HEK293 (cell line): ENCODE data around the gene SF3B3.

Experiments used
- BCL11A ChIP-seq: fragments of 450-650 bp; formaldehyde crosslinking; IDR thresholded peaks from 2 replicates; pipeline ENCODE4 v1.5.1; 2016; ENCODE audit warnings: low read depth, missing biosample characterization, missing genetic modification characterization
- GFI1B ChIP-seq: fragments of 450-650 bp; formaldehyde crosslinking; IDR thresholded peaks from 2 replicates; pipeline ENCODE4 v1.5.1; 2016; ENCODE audit warnings: missing biosample characterization, missing genetic modification characterization
- KLF9 ChIP-seq: fragments of 450-650 bp; formaldehyde crosslinking; IDR thresholded peaks from 2 replicates; pipeline ENCODE4 v1.5.1; 2016; ENCODE audit warnings: missing biosample characterization, missing genetic modification characterization, low read depth
- MEIS1 ChIP-seq: sonication (generic); formaldehyde crosslinking; IDR thresholded peaks from 2 replicates; pipeline ENCODE4 v1.8.1; 2022; ENCODE audit warnings: missing genetic modification reagents, mild to moderate bottlenecking, borderline replicate concordance
- MYNN ChIP-seq: fragments of 450-650 bp; formaldehyde crosslinking; IDR thresholded peaks from 2 replicates; pipeline ENCODE4 v1.5.1; 2016; ENCODE audit warnings: missing biosample characterization, missing genetic modification characterization, borderline replicate concordance
- OSR2 ChIP-seq: fragments of 450-650 bp; formaldehyde crosslinking; IDR thresholded peaks from 2 replicates; pipeline ENCODE4 v1.5.1; 2016; ENCODE audit warnings: missing biosample characterization, missing genetic modification characterization
- PBX3 ChIP-seq: sonication (generic); formaldehyde crosslinking; IDR thresholded peaks from 2 replicates; pipeline ENCODE4 v1.8.1; 2022; ENCODE audit warnings: mild to moderate bottlenecking, moderate library complexity, missing genetic modification reagents
- SP7 ChIP-seq: fragments of 450-650 bp; formaldehyde crosslinking; IDR thresholded peaks from 2 replicates; pipeline ENCODE4 v1.5.1; 2016; ENCODE audit warnings: missing biosample characterization, missing genetic modification characterization
- WT1 ChIP-seq: fragments of 450-650 bp; formaldehyde crosslinking; IDR thresholded peaks from 2 replicates; pipeline ENCODE4 v1.5.1; 2016; ENCODE audit warnings: missing biosample characterization, missing genetic modification characterization
- ZBTB48 ChIP-seq: fragments of 450-650 bp; formaldehyde crosslinking; IDR thresholded peaks from 2 replicates; pipeline ENCODE4 v1.5.1; 2016; ENCODE audit warnings: missing biosample characterization, missing genetic modification characterization
- ZFP3 ChIP-seq: fragments of 450-650 bp; formaldehyde crosslinking; IDR thresholded peaks from 2 replicates; pipeline ENCODE4 v1.5.1; 2016; ENCODE audit warnings: low read depth, missing biosample characterization, missing genetic modification characterization
- ZFP41 ChIP-seq: fragments of 450-650 bp; formaldehyde crosslinking; IDR thresholded peaks from 2 replicates; pipeline ENCODE4 v1.5.1; 2016; ENCODE audit warnings: missing biosample characterization, missing genetic modification characterization, borderline replicate concordance
- ZIC2 ChIP-seq: fragments of 450-650 bp; formaldehyde crosslinking; IDR thresholded peaks from 2 replicates; pipeline ENCODE4 v1.5.1; 2016; ENCODE audit warnings: missing biosample characterization, missing genetic modification characterization
- ZNF132 ChIP-seq: fragments of 450-650 bp; formaldehyde crosslinking; IDR thresholded peaks from 2 replicates; pipeline ENCODE4 v1.5.1; 2017; ENCODE audit warnings: missing biosample characterization, missing genetic modification characterization, borderline replicate concordance
- ZNF146 ChIP-seq: fragments of 450-650 bp; formaldehyde crosslinking; IDR thresholded peaks from 2 replicates; pipeline ENCODE4 v1.5.1; 2016; ENCODE audit warnings: missing biosample characterization, missing genetic modification characterization
- ZNF223 ChIP-seq: fragments of 450-650 bp; formaldehyde crosslinking; IDR thresholded peaks from 2 replicates; pipeline ENCODE4 v1.5.1; 2016; ENCODE audit warnings: missing biosample characterization, missing genetic modification characterization
- ZNF24 ChIP-seq: fragments of 450-650 bp; formaldehyde crosslinking; IDR thresholded peaks from 2 replicates; pipeline ENCODE4 v1.5.1; 2016; ENCODE audit warnings: missing biosample characterization, missing genetic modification characterization
- ZNF416 ChIP-seq: fragments of 450-650 bp; formaldehyde crosslinking; IDR thresholded peaks from 2 replicates; pipeline ENCODE4 v1.5.1; 2016; ENCODE audit warnings: missing biosample characterization, missing genetic modification characterization
- ZNF501 ChIP-seq: fragments of 450-650 bp; formaldehyde crosslinking; IDR thresholded peaks from 2 replicates; pipeline ENCODE4 v1.5.1; 2016; ENCODE audit warnings: missing biosample characterization, missing genetic modification characterization
- ZNF521 ChIP-seq: fragments of 450-650 bp; formaldehyde crosslinking; IDR thresholded peaks from 2 replicates; pipeline ENCODE4 v1.5.1; 2017; ENCODE audit warnings: missing biosample characterization, mild to moderate bottlenecking, missing genetic modification characterization
- ZNF623 ChIP-seq: fragments of 450-650 bp; formaldehyde crosslinking; IDR thresholded peaks from 2 replicates; pipeline ENCODE4 v1.5.1; 2016; ENCODE audit warnings: missing biosample characterization, missing genetic modification characterization
- ZNF654 ChIP-seq: fragments of 450-650 bp; formaldehyde crosslinking; IDR thresholded peaks from 2 replicates; pipeline ENCODE4 v1.5.1; 2016; ENCODE audit warnings: low read depth, missing biosample characterization, missing genetic modification characterization
- ZNF664 ChIP-seq: fragments of 450-650 bp; formaldehyde crosslinking; IDR thresholded peaks from 2 replicates; pipeline ENCODE4 v1.5.1; 2016; ENCODE audit warnings: missing biosample characterization, missing genetic modification characterization
- ZNF776 ChIP-seq: fragments of 450-650 bp; formaldehyde crosslinking; IDR thresholded peaks from 2 replicates; pipeline ENCODE4 v1.5.0; 2017; ENCODE audit warnings: missing biosample characterization, missing genetic modification characterization, borderline replicate concordance
- ZNF837 ChIP-seq: fragments of 450-650 bp; formaldehyde crosslinking; IDR thresholded peaks from 2 replicates; pipeline ENCODE4 v1.5.1; 2016; ENCODE audit warnings: missing biosample characterization, missing genetic modification characterization
- ZSCAN23 ChIP-seq: fragments of 450-650 bp; formaldehyde crosslinking; IDR thresholded peaks from 2 replicates; pipeline ENCODE4 v1.5.1; 2016; ENCODE audit warnings: missing biosample characterization, missing genetic modification characterization
- TF ChIP-seq, protein P1 (sequence below): fragments of 450-650 bp; formaldehyde crosslinking; IDR thresholded peaks from 2 replicates; pipeline ENCODE4 v1.5.1; 2017; ENCODE audit warnings: missing biosample characterization, missing genetic modification characterization
- TF ChIP-seq, protein P2 (sequence below): fragments of 450-650 bp; formaldehyde crosslinking; IDR thresholded peaks from 2 replicates; pipeline ENCODE4 v1.5.1; 2016; ENCODE audit warnings: missing biosample characterization, missing genetic modification characterization, low read depth
- TF ChIP-seq, protein P3 (sequence below): fragments of 450-650 bp; formaldehyde crosslinking; IDR thresholded peaks from 2 replicates; pipeline ENCODE4 v1.5.1; 2016; ENCODE audit warnings: missing biosample characterization, missing genetic modification characterization

Gene SF3B3

DNA sequence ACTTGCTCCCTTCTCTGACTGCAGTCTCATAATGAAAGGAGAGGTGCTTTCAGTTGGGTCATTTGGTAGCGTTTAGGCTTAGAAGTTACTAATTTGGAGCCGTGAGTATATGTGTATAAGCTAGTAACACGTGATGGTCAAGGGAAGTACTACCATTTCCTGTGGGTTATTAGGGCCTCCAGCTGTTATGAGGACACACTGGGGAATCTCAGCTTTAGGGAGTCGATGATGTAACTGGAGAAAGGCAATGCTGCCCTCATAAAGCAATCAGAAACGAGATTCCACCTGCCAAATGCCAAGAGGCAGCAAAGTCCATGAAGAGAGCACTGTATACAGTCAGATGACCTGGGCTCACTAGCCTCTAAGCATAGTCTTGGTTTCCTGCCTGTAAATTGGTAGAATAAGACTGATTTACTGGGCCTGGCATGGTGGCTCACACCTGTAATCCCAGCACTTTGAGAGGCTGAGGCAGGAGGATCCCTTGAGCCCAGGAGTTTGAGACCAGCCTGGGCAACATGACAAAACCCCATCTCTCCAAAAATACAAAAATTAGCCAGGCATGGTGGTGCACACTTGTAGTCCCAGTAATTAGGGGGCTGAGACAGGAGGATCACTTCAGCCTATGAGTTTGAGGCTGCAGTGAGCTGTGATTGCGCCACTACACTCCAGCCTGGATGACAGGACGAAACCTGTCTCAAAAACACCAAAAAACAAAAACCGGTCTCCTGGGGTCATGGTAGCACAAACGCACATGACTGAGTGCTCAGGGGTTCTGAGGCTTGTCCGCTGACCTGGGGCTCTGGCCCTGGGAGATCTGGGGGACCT, 53.0 kb downstream of the SF3B3 start (continued):
- TF ChIP-seq ZFP41 (tag by site-specific recombination), result no peak
- TF ChIP-seq ZNF664 (tag by site-specific recombination), result no peak
- TF ChIP-seq BCL11A, result peak; percentile 71; the same call in 1 of the 2 replicates
- TF ChIP-seq ZNF521, result no peak
- TF ChIP-seq KLF9 (tag by site-specific recombination), result peak; percentile 26; the same call in 1 of the 2 replicates
- TF ChIP-seq ZNF623 (tag by site-specific recombination), result 0 out of 2 replicates have a peak, but pooled peaks have one; percentile 7
- TF ChIP-seq ZSCAN23, result peak; percentile 41; the same call in 1 of the 2 replicates
- no peak for TF ChIP-seq ZNF223 (tag by site-specific recombination)
- peak; percentile 39; the same call in 1 of the 2 replicates for TF ChIP-seq ZNF146
- TF ChIP-seq MYNN, result no peak
- no peak for TF ChIP-seq PBX3 (CRISPR knock-in tag)
- TF ChIP-seq ZNF24 (tag by site-specific recombination), result peak; percentile 56; the same call in 1 of the 2 replicates
- no peak for TF ChIP-seq ZFP3 (tag by site-specific recombination)
- TF ChIP-seq, protein P1, sequence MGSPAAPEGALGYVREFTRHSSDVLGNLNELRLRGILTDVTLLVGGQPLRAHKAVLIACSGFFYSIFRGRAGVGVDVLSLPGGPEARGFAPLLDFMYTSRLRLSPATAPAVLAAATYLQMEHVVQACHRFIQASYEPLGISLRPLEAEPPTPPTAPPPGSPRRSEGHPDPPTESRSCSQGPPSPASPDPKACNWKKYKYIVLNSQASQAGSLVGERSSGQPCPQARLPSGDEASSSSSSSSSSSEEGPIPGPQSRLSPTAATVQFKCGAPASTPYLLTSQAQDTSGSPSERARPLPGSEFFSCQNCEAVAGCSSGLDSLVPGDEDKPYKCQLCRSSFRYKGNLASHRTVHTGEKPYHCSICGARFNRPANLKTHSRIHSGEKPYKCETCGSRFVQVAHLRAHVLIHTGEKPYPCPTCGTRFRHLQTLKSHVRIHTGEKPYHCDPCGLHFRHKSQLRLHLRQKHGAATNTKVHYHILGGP (tag by site-specific recombination), result no peak
- TF ChIP-seq SP7 (tag by site-specific recombination), result peak; percentile 67
- peak; percentile 45; the same call in 1 of the 2 replicates for TF ChIP-seq ZIC2 (tag by site-specific recombination)
- TF ChIP-seq MEIS1, result no peak
- no peak for TF ChIP-seq ZNF501 (tag by site-specific recombination)
- TF ChIP-seq ZNF132 (tag by site-specific recombination), result no peak
- TF ChIP-seq GFI1B (tag by site-specific recombination), result peak; percentile 90
- no peak for TF ChIP-seq ZNF654 (tag by site-specific recombination)
- TF ChIP-seq ZBTB48 (tag by site-specific recombination), result peak; percentile 89
- TF ChIP-seq OSR2, result peak; percentile 66
- no peak for TF ChIP-seq ZNF416 (tag by site-specific recombination)
- TF ChIP-seq ZNF837 (tag by site-specific recombination), result no peak
- TF ChIP-seq, protein P2, sequence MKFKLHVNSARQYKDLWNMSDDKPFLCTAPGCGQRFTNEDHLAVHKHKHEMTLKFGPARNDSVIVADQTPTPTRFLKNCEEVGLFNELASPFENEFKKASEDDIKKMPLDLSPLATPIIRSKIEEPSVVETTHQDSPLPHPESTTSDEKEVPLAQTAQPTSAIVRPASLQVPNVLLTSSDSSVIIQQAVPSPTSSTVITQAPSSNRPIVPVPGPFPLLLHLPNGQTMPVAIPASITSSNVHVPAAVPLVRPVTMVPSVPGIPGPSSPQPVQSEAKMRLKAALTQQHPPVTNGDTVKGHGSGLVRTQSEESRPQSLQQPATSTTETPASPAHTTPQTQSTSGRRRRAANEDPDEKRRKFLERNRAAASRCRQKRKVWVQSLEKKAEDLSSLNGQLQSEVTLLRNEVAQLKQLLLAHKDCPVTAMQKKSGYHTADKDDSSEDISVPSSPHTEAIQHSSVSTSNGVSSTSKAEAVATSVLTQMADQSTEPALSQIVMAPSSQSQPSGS (tag by site-specific recombination), result peak; percentile 60; the same call in 1 of the 2 replicates
- no peak for TF ChIP-seq ZNF776 (tag by site-specific recombination)
- peak; percentile 82 for TF ChIP-seq WT1
- TF ChIP-seq, protein P3, sequence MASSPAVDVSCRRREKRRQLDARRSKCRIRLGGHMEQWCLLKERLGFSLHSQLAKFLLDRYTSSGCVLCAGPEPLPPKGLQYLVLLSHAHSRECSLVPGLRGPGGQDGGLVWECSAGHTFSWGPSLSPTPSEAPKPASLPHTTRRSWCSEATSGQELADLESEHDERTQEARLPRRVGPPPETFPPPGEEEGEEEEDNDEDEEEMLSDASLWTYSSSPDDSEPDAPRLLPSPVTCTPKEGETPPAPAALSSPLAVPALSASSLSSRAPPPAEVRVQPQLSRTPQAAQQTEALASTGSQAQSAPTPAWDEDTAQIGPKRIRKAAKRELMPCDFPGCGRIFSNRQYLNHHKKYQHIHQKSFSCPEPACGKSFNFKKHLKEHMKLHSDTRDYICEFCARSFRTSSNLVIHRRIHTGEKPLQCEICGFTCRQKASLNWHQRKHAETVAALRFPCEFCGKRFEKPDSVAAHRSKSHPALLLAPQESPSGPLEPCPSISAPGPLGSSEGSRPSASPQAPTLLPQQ (tag by site-specific recombination), result peak; percentile 71
